GM12878 (cell line): ENCODE data around the gene ANOS1. TPM values are rescaled to one million over a fixed set of nuclear protein-coding genes. Genes with fewer than 3 reads are reported as not detected.

Experiments
- ATAC-seq: fragments of 200-7000 bp; cut with Tn5 transposase; 3 replicates; pipeline ENCODE4 v1.9.1; 2020; ENCODE audit warnings: mild to moderate bottlenecking, moderate library complexity
- BruUV-seq: library from RNA; stranded (reverse); fragments of 400-500 nt; replicated peaks from 2 replicates; lab custom pipeline; 2021; lab: Mats Ljungman, UMichigan
- CTCF ChIA-PET: fragments of 300-600 bp; sonication (Branson Sonifier 250); formaldehyde crosslinking; extraction: SDS; loops from one replicate; lab custom pipeline; 2021; ENCODE audit warnings: inconsistent platforms; lab: Yijun Ruan, JAX
- POLR2A ChIA-PET: fragments of 350-600 bp; formaldehyde crosslinking; extraction: SDS; loops from one replicate; lab custom pipeline; 2021; ENCODE audit warnings: inconsistent platforms; lab: Charles Lee
- RAD21 ChIA-PET: fragments of 300-600 bp; sonication (Branson Sonifier 250); formaldehyde crosslinking; loops from one replicate; lab custom pipeline; 2023; ENCODE audit warnings: antibody characterized with exemption; ENCODE audit not compliant: unreplicated experiment; lab: Charles Lee
- SMC1A ChIA-PET: fragments of 300-600 bp; sonication (Branson Sonifier 250); formaldehyde crosslinking; loops from one replicate; lab custom pipeline; 2023; ENCODE audit not compliant: unreplicated experiment, uncharacterized antibody; lab: Charles Lee
- DNase-seq: peaks from one replicate; pipeline ENCODE4 v3.0.0-alpha.2; 2011; ENCODE audit warnings: low read depth, low spot score
- FAIRE-seq: peaks from 3 replicates; lab custom pipeline; 2011; peaks lifted over from hg19 to GRCh38; lab: Jason Lieb, UNC
- H2AFZ ChIP-seq: 2 replicates; pipeline ENCODE4 v1.6.0; 2011; ENCODE audit warnings: low read depth, low read length, control low read depth; ENCODE audit not compliant: control insufficient read depth
- H3K27ac ChIP-seq: 2 replicates; pipeline ENCODE4 v1.5.1; 2011; ENCODE audit warnings: control low read depth; ENCODE audit not compliant: control insufficient read depth, insufficient read depth
- H3K27me3 ChIP-seq, 2 experiments: replicated peaks in 1 of 2; 2 replicates each; pipeline versions ENCODE4 v1.6.0 to v1.6.1; 2011; ENCODE audit warnings: low read length in 1 of 2; ENCODE audit not compliant: control insufficient read depth in 2 of 2, insufficient read depth in 2 of 2
- H3K36me3 ChIP-seq, 2 experiments: 2 replicates each; pipeline ENCODE4 v1.5.1; 2011; ENCODE audit warnings: low read length in 1 of 2; ENCODE audit not compliant: control insufficient read depth in 2 of 2, insufficient read depth in 2 of 2
- H3K4me1 ChIP-seq: 2 replicates; pipeline ENCODE4 v1.6.1; 2011; ENCODE audit warnings: mild to moderate bottlenecking, low read length, moderate library complexity, mixed read lengths; ENCODE audit not compliant: control insufficient read depth, insufficient read depth
- H3K4me2 ChIP-seq: 2 replicates; pipeline ENCODE4 v1.6.0; 2011; ENCODE audit warnings: control low read depth; ENCODE audit not compliant: control insufficient read depth, insufficient read depth
- H3K4me3 ChIP-seq: fragments of 200-600 bp; sonication (generic); 2 replicates; pipeline ENCODE4 v1.5.1; 2016
- H3K79me2 ChIP-seq: 2 replicates; pipeline ENCODE4 v1.6.0; 2011; ENCODE audit warnings: low read length; ENCODE audit not compliant: control insufficient read depth, insufficient read depth
- H3K9ac ChIP-seq: 2 replicates; pipeline ENCODE4 v1.8.0; 2011; ENCODE audit warnings: low read length, control low read depth, mixed read lengths; ENCODE audit not compliant: control insufficient read depth, insufficient read depth
- H3K9me3 ChIP-seq: replicated peaks from 3 replicates; pipeline ENCODE4 v1.5.1; 2011; ENCODE audit warnings: mild to moderate bottlenecking, low read length; ENCODE audit not compliant: control insufficient read depth, insufficient read depth
- H4K20me1 ChIP-seq: 2 replicates; pipeline ENCODE4 v1.6.0; 2011; ENCODE audit not compliant: control insufficient read depth, insufficient read depth
- EGR1 ChIP-seq, 2 experiments: IDR thresholded peaks; 1 replicate in 1 of 2; 2 replicates in 1 of 2; pipeline ENCODE4 v1.6.1; 2011 to 2012; ENCODE audit warnings: low read depth in 2 of 2, low read length in 2 of 2, borderline replicate concordance in 1 of 2, mild to moderate bottlenecking in 1 of 2, moderate library complexity in 1 of 2
- FOXM1 ChIP-seq: IDR thresholded peaks from 2 replicates; pipeline ENCODE4 v1.6.1; 2012; ENCODE audit warnings: low read depth, mild to moderate bottlenecking, inconsistent platforms, low read length, moderate library complexity
- MTA2 ChIP-seq: fragments of 450-650 bp; IDR thresholded peaks from 2 replicates; pipeline ENCODE4 v1.6.1; 2016; ENCODE audit warnings: low read depth, mild to moderate bottlenecking, moderate library complexity
- NRF1 ChIP-seq: conservative IDR thresholded peaks from 2 replicates; pipeline ENCODE4 v1.6.1; 2011; ENCODE audit warnings: mild to moderate bottlenecking, low read depth, low read length, improper control_type of control experiment
- STAT1 ChIP-seq: fragments of 450-650 bp; conservative IDR thresholded peaks from 2 replicates; pipeline ENCODE4 v1.6.1; 2014; ENCODE audit warnings: antibody characterized with exemption, mild to moderate bottlenecking
- WGBS: methylation state at CpG from one replicate; pipeline ENCODE4 v1.1.6; 2016; ENCODE audit warnings: low lambda C conversion rate; ENCODE audit not compliant: insufficient replicate concordance, insufficient coverage; ENCODE audit errors: missing lambda C conversion rate; 5-methylcytosine and 5-hydroxymethylcytosine counted together
- in situ Hi-C: fragments of 300-500 bp; cut with MboI; formaldehyde crosslinking; loops from 9 replicates; pipeline ENCODE4 v1.14.3; 2018; ENCODE audit warnings: mixed read lengths
- intact Hi-C: fragments of 100-400 bp; cut with micrococcal nuclease; formaldehyde crosslinking; loops from one replicate; pipeline ENCODE4 v1.14.2; 2022; ENCODE audit not compliant: unreplicated experiment
- polyA plus RNA-seq, 11 experiments: library from polyadenylated mRNA; depleted of rRNA in 4 of 11; unstranded in 6 of 11; stranded (reverse) in 5 of 11; fragments of >200 nt; fragmentation: Nextera tagmentation in 4 of 11; fragmentation: Illumina TruSeq in 1 of 11; extraction: Ambion mirVana in 4 of 11; extraction: Trizol in 1 of 11; gene quantifications; 1 replicate in 1 of 11; 2 replicates in 10 of 11; pipeline versions ENCODE4 v1.2.1 to v1.2.3, GENCODE V29; 2011 to 2016; ENCODE audit warnings: inconsistent platforms in 2 of 11, missing spikeins in 2 of 11, low read depth in 1 of 11
- total RNA-seq, 4 experiments: library from RNA; depleted of rRNA in 3 of 4; stranded (reverse); fragments of >200 nt in 3 of 4; fragmentation: Illumina TruSeq in 1 of 4; extraction: Trizol in 1 of 4; gene quantifications; 2 replicates each; pipeline versions ENCODE4 v1.2.1 to v1.2.3, GENCODE V29; 2013 to 2021
- TF ChIP-seq, protein P1 (sequence below): IDR thresholded peaks from 2 replicates; pipeline ENCODE4 v1.6.1; 2012; ENCODE audit warnings: low read length, inconsistent platforms
- TF ChIP-seq, protein P2 (sequence below): IDR thresholded peaks from 2 replicates; pipeline ENCODE4 v1.6.1; 2011; ENCODE audit warnings: borderline replicate concordance, low read depth, mild to moderate bottlenecking, moderate library complexity, low read length; ENCODE audit not compliant: insufficient read depth, poor library complexity, severe bottlenecking

Gene ANOS1
- total and polyA plus RNA-seq, 10 of the 15 experiments (the other 5 are each of a cell fraction or from before 2014, with no cell fraction given), result under 0.01 to 4.0 (median 0.03) TPM; not detected in 3

DNA sequence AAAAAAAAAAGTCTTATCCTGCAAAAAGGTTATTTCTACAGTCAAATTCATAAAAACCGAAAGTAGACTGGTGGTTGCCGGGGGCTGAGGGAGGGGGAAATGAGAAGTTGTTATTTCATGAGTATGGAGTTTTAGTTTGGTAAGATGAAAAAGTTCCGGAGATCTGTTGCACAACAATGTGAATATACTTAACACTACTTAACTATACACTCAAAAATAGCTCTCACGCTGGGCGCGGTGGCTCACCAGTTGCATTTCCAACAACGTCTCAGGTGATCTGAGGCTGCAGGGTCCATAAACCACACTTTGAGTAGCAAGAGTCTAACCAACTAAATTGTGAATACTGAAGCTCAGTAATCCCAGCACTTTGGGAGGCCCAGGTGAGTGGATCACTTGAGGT, 52.4 kb downstream of the ANOS1 start (continued):
- no peak for TF ChIP-seq FOXM1
- TF ChIP-seq NRF1, result no peak
- no peak for TF ChIP-seq MTA2
- no peak for TF ChIP-seq EGR1 (IDR thresholded peaks at IDR 0.05; ENCODE audit: borderline replicate concordance in 1 of 2, low read depth in 2 of 2, low read length in 2 of 2)

GRCh38 chrX:8675006-8675630, 56.8 kb downstream of the ANOS1 start:
- ChIA-PET POLR2A (no interaction called here), SMC1A (no interaction called here), RAD21 (no interaction called here)
- BruUV-seq, result no TSS peak
- 31% methylated on average over 6 of the region's 6 CpGs for WGBS
- H3K27me3 ChIP-seq, result no peaks in the 10 kb centered on the region
- H4K20me1 ChIP-seq, result no peaks in the 10 kb centered on the region
- no peak overlapping the region for H3K4me2 ChIP-seq
- TF ChIP-seq, protein P1, sequence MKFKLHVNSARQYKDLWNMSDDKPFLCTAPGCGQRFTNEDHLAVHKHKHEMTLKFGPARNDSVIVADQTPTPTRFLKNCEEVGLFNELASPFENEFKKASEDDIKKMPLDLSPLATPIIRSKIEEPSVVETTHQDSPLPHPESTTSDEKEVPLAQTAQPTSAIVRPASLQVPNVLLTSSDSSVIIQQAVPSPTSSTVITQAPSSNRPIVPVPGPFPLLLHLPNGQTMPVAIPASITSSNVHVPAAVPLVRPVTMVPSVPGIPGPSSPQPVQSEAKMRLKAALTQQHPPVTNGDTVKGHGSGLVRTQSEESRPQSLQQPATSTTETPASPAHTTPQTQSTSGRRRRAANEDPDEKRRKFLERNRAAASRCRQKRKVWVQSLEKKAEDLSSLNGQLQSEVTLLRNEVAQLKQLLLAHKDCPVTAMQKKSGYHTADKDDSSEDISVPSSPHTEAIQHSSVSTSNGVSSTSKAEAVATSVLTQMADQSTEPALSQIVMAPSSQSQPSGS, result no peak
- TF ChIP-seq, protein P2, sequence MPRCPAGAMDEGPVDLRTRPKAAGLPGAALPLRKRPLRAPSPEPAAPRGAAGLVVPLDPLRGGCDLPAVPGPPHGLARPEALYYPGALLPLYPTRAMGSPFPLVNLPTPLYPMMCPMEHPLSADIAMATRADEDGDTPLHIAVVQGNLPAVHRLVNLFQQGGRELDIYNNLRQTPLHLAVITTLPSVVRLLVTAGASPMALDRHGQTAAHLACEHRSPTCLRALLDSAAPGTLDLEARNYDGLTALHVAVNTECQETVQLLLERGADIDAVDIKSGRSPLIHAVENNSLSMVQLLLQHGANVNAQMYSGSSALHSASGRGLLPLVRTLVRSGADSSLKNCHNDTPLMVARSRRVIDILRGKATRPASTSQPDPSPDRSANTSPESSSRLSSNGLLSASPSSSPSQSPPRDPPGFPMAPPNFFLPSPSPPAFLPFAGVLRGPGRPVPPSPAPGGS, result no peak
- no peak for TF ChIP-seq STAT1
- TF ChIP-seq, all 136 proteins: peak for 0
- Histone ChIP-seq H3K79me2 (no peaks in the 10 kb centered on the region), H3K27ac (no peak overlapping the region), H3K9me3 (no peaks in the 10 kb centered on the region), H3K4me3 (no peak overlapping the region), H2AFZ (no peak overlapping the region), H3K36me3 (no peaks in the 10 kb centered on the region), H3K9ac (no peak overlapping the region), H3K4me1 (no peaks in the 10 kb centered on the region)
- in situ Hi-C loops, result no loop called here
- CTCF ChIA-PET, result no interaction called here
- DNase-seq, result no peak
- intact Hi-C loops, result no loop called here
- no peak for ATAC-seq
- FAIRE-seq, result no peak
